H9 (cell line): ENCODE data around the gene RABGAP1L. TPM values are rescaled to one million over a fixed set of nuclear protein-coding genes. Genes with fewer than 3 reads are reported as not detected.

Experiments used
- DNase-seq: peaks from one replicate; pipeline ENCODE4 v3.0.0-alpha.2; 2017
- H2AFZ ChIP-seq: one replicate; pipeline ENCODE4 v1.6.1; 2013; ENCODE audit warnings: mild to moderate bottlenecking, low read length, control low read depth, moderate library complexity
- H2AK5ac ChIP-seq: 2 replicates; pipeline ENCODE4 v1.6.1; 2013; ENCODE audit warnings: low read length, control low read depth, mixed read lengths; ENCODE audit not compliant: insufficient read length
- H2BK120ac ChIP-seq: one replicate; pipeline ENCODE4 v1.6.1; 2013; ENCODE audit warnings: low read depth, mild to moderate bottlenecking, low read length, control low read depth, inconsistent platforms; ENCODE audit not compliant: poor library complexity, severe bottlenecking
- H2BK12ac ChIP-seq: 2 replicates; pipeline ENCODE4 v1.6.1; 2013; ENCODE audit warnings: low read length, control low read depth, mixed read lengths, low read depth; ENCODE audit not compliant: insufficient read length
- H2BK15ac ChIP-seq: 2 replicates; pipeline ENCODE4 v1.6.1; 2013; ENCODE audit warnings: low read depth, low read length, control low read depth
- H2BK20ac ChIP-seq: one replicate; pipeline ENCODE4 v1.6.1; 2013; ENCODE audit warnings: low read depth, mild to moderate bottlenecking, low read length, control low read depth, inconsistent platforms; ENCODE audit not compliant: poor library complexity, severe bottlenecking
- H2BK5ac ChIP-seq: 2 replicates; pipeline ENCODE4 v1.6.1; 2013; ENCODE audit warnings: low read length, control low read depth, mixed read lengths; ENCODE audit not compliant: insufficient read length
- H3K14ac ChIP-seq: 2 replicates; pipeline ENCODE4 v1.6.1; 2013; ENCODE audit warnings: low read length, control low read depth; ENCODE audit not compliant: insufficient read depth
- H3K18ac ChIP-seq: 2 replicates; pipeline ENCODE4 v1.6.1; 2013; ENCODE audit warnings: low read depth, mild to moderate bottlenecking, mixed read lengths, low read length, control low read depth; ENCODE audit not compliant: insufficient read length
- H3K23ac ChIP-seq: 2 replicates; pipeline ENCODE4 v1.6.1; 2013; ENCODE audit warnings: low read length, control low read depth, mixed read lengths, low read depth; ENCODE audit not compliant: insufficient read length
- H3K23me2 ChIP-seq: 2 replicates; pipeline ENCODE4 v1.6.1; 2013; ENCODE audit warnings: low read depth, mild to moderate bottlenecking, mixed read lengths, low read length, control low read depth; ENCODE audit not compliant: insufficient read length, poor library complexity, severe bottlenecking
- H3K27ac ChIP-seq: 2 replicates; pipeline ENCODE4 v1.5.1; 2013; ENCODE audit warnings: low read length, control low read depth, mixed read lengths, low read depth; ENCODE audit not compliant: insufficient read length
- H3K27me3 ChIP-seq: 2 replicates; pipeline ENCODE4 v1.6.1; 2013; ENCODE audit warnings: low read length, control low read depth, inconsistent platforms; ENCODE audit not compliant: insufficient read depth
- H3K4ac ChIP-seq: 2 replicates; pipeline ENCODE4 v1.6.1; 2013; ENCODE audit warnings: low read depth, mild to moderate bottlenecking, control low read depth, inconsistent platforms, low read length, moderate library complexity
- H3K4me1 ChIP-seq: 2 replicates; pipeline ENCODE4 v1.6.1; 2013; ENCODE audit warnings: low read length, control low read depth, inconsistent platforms; ENCODE audit not compliant: insufficient read depth
- H3K4me2 ChIP-seq: 2 replicates; pipeline ENCODE4 v1.6.1; 2013; ENCODE audit warnings: low read length, control low read depth, mixed read lengths; ENCODE audit not compliant: insufficient read length, insufficient read depth
- H3K56ac ChIP-seq: 2 replicates; pipeline ENCODE4 v1.6.1; 2013; ENCODE audit warnings: low read depth, mild to moderate bottlenecking, mixed read lengths, low read length, control low read depth; ENCODE audit not compliant: insufficient read length
- H3K79me1 ChIP-seq: 2 replicates; pipeline ENCODE4 v1.6.1; 2013; ENCODE audit warnings: low read depth, mild to moderate bottlenecking, moderate library complexity, low read length, control low read depth, inconsistent platforms; ENCODE audit not compliant: insufficient read depth, poor library complexity, severe bottlenecking
- H3K79me2 ChIP-seq: 2 replicates; pipeline ENCODE4 v1.6.1; 2013; ENCODE audit warnings: low read length, control low read depth, inconsistent platforms; ENCODE audit not compliant: insufficient read depth
- H3K9ac ChIP-seq: 2 replicates; pipeline ENCODE4 v1.6.1; 2013; ENCODE audit warnings: low read length, control low read depth, mixed read lengths; ENCODE audit not compliant: insufficient read length; ENCODE audit errors: extremely low read depth
- H3K9me3 ChIP-seq: one replicate; pipeline ENCODE4 v1.6.1; 2013; ENCODE audit warnings: low read depth, low read length, inconsistent platforms; ENCODE audit not compliant: control insufficient read depth
- H3T11ph ChIP-seq: one replicate; pipeline ENCODE4 v1.6.1; 2013; ENCODE audit warnings: mild to moderate bottlenecking, low read length, control low read depth, inconsistent platforms
- H4K20me1 ChIP-seq: one replicate; pipeline ENCODE4 v1.6.1; 2013; ENCODE audit not compliant: control insufficient read depth, insufficient read length, insufficient read depth
- H4K5ac ChIP-seq: 2 replicates; pipeline ENCODE4 v1.6.1; 2013; ENCODE audit warnings: low read depth, mild to moderate bottlenecking, mixed read lengths, low read length, control low read depth; ENCODE audit not compliant: insufficient read length
- H4K8ac ChIP-seq: replicated peaks from 2 replicates; pipeline ENCODE4 v1.6.1; 2013; ENCODE audit warnings: low read length, control low read depth, mixed read lengths, low read depth; ENCODE audit not compliant: insufficient read length
- H4K91ac ChIP-seq: 2 replicates; pipeline ENCODE4 v1.6.1; 2013; ENCODE audit warnings: low read depth, mild to moderate bottlenecking, moderate library complexity, mixed read lengths, low read length, control low read depth; ENCODE audit not compliant: insufficient read length
- H3K27ac Mint-ChIP-seq, 3 experiments: 2 replicates in 2 of 3; 3 replicates in 1 of 3; pipeline ENCODE4 v1.8.0; 2020 to 2021; ENCODE audit warnings: mixed read lengths in 3 of 3, mild to moderate bottlenecking in 1 of 3, moderate library complexity in 1 of 3
- H3K27me3 Mint-ChIP-seq: 2 replicates; pipeline ENCODE4 v1.8.0; 2021; ENCODE audit warnings: low read depth, mild to moderate bottlenecking, moderate library complexity, mixed read lengths
- H3K36me3 Mint-ChIP-seq, 3 experiments: 2 replicates in 2 of 3; 3 replicates in 1 of 3; pipeline ENCODE4 v1.8.0; 2020 to 2021; ENCODE audit warnings: low read depth in 3 of 3, mixed read lengths in 3 of 3; ENCODE audit not compliant: insufficient read depth in 1 of 3
- H3K4me1 Mint-ChIP-seq, 2 experiments: 2 replicates each; pipeline ENCODE4 v1.8.0; 2020; ENCODE audit warnings: mixed read lengths in 2 of 2
- H3K4me3 Mint-ChIP-seq, 2 experiments: 2 replicates in 1 of 2; 3 replicates in 1 of 2; pipeline ENCODE4 v1.8.0; 2020 to 2021; ENCODE audit warnings: mild to moderate bottlenecking in 2 of 2, mixed read lengths in 2 of 2, moderate library complexity in 1 of 2
- H3K9me3 Mint-ChIP-seq, 2 experiments: 2 replicates in 1 of 2; 3 replicates in 1 of 2; pipeline ENCODE4 v1.8.0; 2020; ENCODE audit warnings: mild to moderate bottlenecking in 2 of 2, mixed read lengths in 2 of 2, moderate library complexity in 1 of 2
- WGBS: extraction: QIAGEN DNeasy Blood & Tissue Kit; methylation state at CpG from one replicate; pipeline ENCODE4 v1.1.7; 2013; ENCODE audit warnings: missing lambda C conversion rate, low lambda C conversion rate, mixed read lengths; ENCODE audit not compliant: insufficient read length; ENCODE audit errors: extremely low coverage; 5-methylcytosine and 5-hydroxymethylcytosine counted together
- total RNA-seq: library from RNA; stranded (reverse); gene quantifications from 2 replicates; pipeline ENCODE4 v1.2.1, GENCODE V29; 2021
- TF ChIP-seq, protein P1 (sequence below): fragments of 200-600 bp; sonication (generic); conservative IDR thresholded peaks from 3 replicates; pipeline ENCODE4 v1.8.0; 2021; ENCODE audit warnings: antibody characterized with exemption, mild to moderate bottlenecking

RABGAP1L gene
- total RNA-seq, 1 experiment from 2014 or later = 147 TPM

DNA sequence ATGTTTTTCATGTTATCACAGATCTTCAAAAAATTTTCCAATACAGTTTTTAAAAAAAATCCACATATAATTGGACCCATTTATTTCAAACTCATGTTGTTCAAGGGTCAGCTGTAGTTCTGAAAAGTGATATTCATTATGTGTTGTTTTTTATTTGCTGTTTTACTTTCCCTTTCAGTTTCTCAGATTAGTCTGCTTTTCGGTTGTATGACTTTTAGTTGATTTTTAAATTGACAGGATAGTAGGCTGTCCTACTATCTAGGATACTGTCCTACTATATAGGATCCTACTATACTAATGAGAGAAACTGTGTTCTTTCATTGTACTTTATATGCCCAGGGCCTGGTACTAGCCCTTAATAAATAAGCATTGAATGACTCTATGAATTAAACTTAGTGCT lies 254.9 kb downstream of the RABGAP1L start:
- Histone ChIP-seq H3T11ph (no peak overlapping the region), H2BK5ac (no peak overlapping the region), H3K9me3 (no peaks in the 10 kb centered on the region), H3K79me1 (no peaks in the 10 kb centered on the region), H3K23me2 (no peaks in the 10 kb centered on the region), H3K56ac (no peak overlapping the region), H3K4me1 (no peaks in the 10 kb centered on the region), H3K23ac (no peak overlapping the region), H3K18ac (no peak overlapping the region), H2BK20ac (no peak overlapping the region), H3K27ac (no peak overlapping the region), H2BK12ac (no peak overlapping the region), H4K5ac (no peak overlapping the region), H3K9ac (no peak overlapping the region), H2BK15ac (no peak overlapping the region), H3K27me3 (no peaks in the 10 kb centered on the region), H2BK120ac (no peak overlapping the region), H4K91ac (no peak overlapping the region), H4K8ac (no peak overlapping the region), H3K4ac (no peak overlapping the region), H3K4me2 (no peak overlapping the region), H4K20me1 (no peaks in the 10 kb centered on the region), H3K79me2 (no peaks in the 10 kb centered on the region), H2AFZ (no peak overlapping the region), H2AK5ac (no peak overlapping the region), H3K14ac (no peak overlapping the region)
- Mint-ChIP-seq H3K9me3 (no peaks in the 10 kb centered on the region), H3K27me3 (no peaks in the 10 kb centered on the region), H3K4me3 (no peak overlapping the region), H3K4me1 (peaks cover 3% of the 10 kb centered on the region in 2 experiments; a peak in 2 of 4 replicates), H3K36me3 (no peaks in the 10 kb centered on the region), H3K27ac (no peak overlapping the region)
- WGBS = no CpG with 5 or more reads among the region's 1 CpG
- TF ChIP-seq, protein P1, sequence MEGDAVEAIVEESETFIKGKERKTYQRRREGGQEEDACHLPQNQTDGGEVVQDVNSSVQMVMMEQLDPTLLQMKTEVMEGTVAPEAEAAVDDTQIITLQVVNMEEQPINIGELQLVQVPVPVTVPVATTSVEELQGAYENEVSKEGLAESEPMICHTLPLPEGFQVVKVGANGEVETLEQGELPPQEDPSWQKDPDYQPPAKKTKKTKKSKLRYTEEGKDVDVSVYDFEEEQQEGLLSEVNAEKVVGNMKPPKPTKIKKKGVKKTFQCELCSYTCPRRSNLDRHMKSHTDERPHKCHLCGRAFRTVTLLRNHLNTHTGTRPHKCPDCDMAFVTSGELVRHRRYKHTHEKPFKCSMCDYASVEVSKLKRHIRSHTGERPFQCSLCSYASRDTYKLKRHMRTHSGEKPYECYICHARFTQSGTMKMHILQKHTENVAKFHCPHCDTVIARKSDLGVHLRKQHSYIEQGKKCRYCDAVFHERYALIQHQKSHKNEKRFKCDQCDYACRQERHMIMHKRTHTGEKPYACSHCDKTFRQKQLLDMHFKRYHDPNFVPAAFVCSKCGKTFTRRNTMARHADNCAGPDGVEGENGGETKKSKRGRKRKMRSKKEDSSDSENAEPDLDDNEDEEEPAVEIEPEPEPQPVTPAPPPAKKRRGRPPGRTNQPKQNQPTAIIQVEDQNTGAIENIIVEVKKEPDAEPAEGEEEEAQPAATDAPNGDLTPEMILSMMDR = no peak
- no peak for DNase-seq
